OCI-LY3 (cell line): ENCODE measurements around the gene TSPAN15.

Experiments
- H2AFZ ChIP-seq: fragments of 200-600, 300-600 bp; shearing (Covaris generic); 2 replicates; pipeline ENCODE4 v1.6.0; 2014; ENCODE audit warnings: antibody characterized with exemption, low read depth, low read length
- H3K27ac ChIP-seq: fragments of 200-600, 300-600 bp; sonication (generic); 2 replicates; pipeline ENCODE4 v1.5.1; 2014; ENCODE audit warnings: mild to moderate bottlenecking, low read length, moderate library complexity, mixed read lengths
- H3K27me3 ChIP-seq: fragments of 200-600, 300-600 bp; sonication (generic); 2 replicates; pipeline ENCODE4 v1.6.1; 2014; ENCODE audit warnings: low read depth, low read length, mixed read lengths
- H3K36me3 ChIP-seq: fragments of 200-600, 300-600 bp; sonication (generic); replicated peaks from 2 replicates; pipeline ENCODE3; 2014; ENCODE audit warnings: low read depth, low read length, mixed read lengths
- H3K4me1 ChIP-seq: fragments of 300-600, 200-600 bp; sonication (generic); 2 replicates; pipeline ENCODE4 v1.6.1; 2014; ENCODE audit warnings: low read length, mixed read lengths
- H3K4me2 ChIP-seq: fragments of 200-600, 300-600 bp; sonication (generic); 2 replicates; pipeline ENCODE4 v1.6.1; 2014; ENCODE audit warnings: low read length, mixed read lengths
- H3K4me3 ChIP-seq: fragments of 300-600, 200-600 bp; sonication (generic); 2 replicates; pipeline ENCODE4 v1.5.1; 2014; ENCODE audit warnings: antibody characterized with exemption, mild to moderate bottlenecking, low read length, moderate library complexity
- H3K79me2 ChIP-seq: fragments of 300-600, 200-600 bp; shearing (Covaris generic); 2 replicates; pipeline ENCODE4 v1.6.1; 2014; ENCODE audit warnings: mild to moderate bottlenecking, low read length, mixed read lengths
- H3K9ac ChIP-seq: fragments of 300-600, 200-600 bp; shearing (Covaris generic); 2 replicates; pipeline ENCODE4 v1.6.0; 2014; ENCODE audit warnings: mild to moderate bottlenecking, low read length, moderate library complexity
- H3K9me3 ChIP-seq: fragments of 200-600, 300-600 bp; shearing (Covaris generic); 2 replicates; pipeline ENCODE4 v1.6.1; 2014; ENCODE audit warnings: low read length, mixed read lengths; ENCODE audit not compliant: insufficient read depth
- H4K20me1 ChIP-seq: fragments of 200-600, 300-600 bp; sonication (generic); 2 replicates; pipeline ENCODE4 v1.6.1; 2016; ENCODE audit warnings: low read length, mixed read lengths; ENCODE audit not compliant: insufficient read depth
- CTCF ChIP-seq: fragments of 200-600, 300-600 bp; sonication (generic); IDR thresholded peaks from 2 replicates; pipeline ENCODE4 v1.5.1; 2014; ENCODE audit warnings: antibody characterized with exemption, low read length, low read depth
- EZH2phosphoT487 ChIP-seq: fragments of 200-600 bp; shearing (Covaris generic); IDR thresholded peaks from 2 replicates; pipeline ENCODE4 v1.6.1; 2018; ENCODE audit warnings: antibody characterized with exemption, mixed run types, low read depth

TSPAN15 gene

DNA sequence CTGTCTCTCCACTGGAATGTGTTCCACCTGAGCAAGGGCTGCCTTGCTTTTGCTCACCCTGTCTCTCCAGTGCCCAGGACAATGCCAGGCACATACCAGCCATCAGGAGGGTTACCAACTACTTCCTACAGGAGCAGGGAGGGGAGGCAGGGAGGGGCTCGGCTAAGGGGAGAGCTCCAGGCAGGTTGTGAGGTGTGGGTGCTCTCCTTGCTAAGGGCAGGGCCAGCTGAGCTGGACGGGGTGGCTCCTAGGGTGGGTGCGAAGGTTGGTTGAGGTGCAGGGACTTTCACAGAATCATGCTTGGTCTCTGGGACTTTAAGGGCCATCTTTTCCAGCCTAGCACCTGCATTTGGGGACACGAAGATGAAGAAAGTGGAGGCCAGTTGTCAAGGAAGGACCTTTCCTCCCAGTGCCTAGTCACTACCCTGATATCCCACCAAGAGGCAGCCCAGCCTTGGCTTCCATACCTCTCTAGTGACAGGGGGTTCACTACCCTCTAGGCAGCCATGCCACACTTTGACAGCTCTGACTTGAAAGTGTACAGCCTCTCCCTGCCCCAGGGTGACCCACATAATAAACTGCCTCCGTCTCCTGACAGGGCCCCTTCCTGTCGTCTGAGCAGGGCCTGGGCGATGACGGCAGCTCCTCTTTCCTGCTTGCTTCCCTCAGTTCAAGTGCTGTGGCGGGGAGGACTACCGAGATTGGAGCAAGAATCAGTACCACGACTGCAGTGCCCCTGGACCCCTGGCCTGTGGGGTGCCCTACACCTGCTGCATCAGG lies 46.5 kb downstream of the TSPAN15 start:
- Histone ChIP-seq H3K27me3 (no peaks in the 10 kb centered on the region), H3K36me3 (no peaks in the 10 kb centered on the region), H3K4me3 (no peak overlapping the region), H3K9ac (no peak overlapping the region), H2AFZ (no peak overlapping the region), H3K9me3 (no peaks in the 10 kb centered on the region), H3K4me2 (no peak overlapping the region), H3K4me1 (no peaks in the 10 kb centered on the region), H3K79me2 (no peaks in the 10 kb centered on the region), H4K20me1 (no peaks in the 10 kb centered on the region), H3K27ac (no peak overlapping the region)
- TF ChIP-seq EZH2phosphoT487 (no peak), CTCF (no peak)

DNA sequence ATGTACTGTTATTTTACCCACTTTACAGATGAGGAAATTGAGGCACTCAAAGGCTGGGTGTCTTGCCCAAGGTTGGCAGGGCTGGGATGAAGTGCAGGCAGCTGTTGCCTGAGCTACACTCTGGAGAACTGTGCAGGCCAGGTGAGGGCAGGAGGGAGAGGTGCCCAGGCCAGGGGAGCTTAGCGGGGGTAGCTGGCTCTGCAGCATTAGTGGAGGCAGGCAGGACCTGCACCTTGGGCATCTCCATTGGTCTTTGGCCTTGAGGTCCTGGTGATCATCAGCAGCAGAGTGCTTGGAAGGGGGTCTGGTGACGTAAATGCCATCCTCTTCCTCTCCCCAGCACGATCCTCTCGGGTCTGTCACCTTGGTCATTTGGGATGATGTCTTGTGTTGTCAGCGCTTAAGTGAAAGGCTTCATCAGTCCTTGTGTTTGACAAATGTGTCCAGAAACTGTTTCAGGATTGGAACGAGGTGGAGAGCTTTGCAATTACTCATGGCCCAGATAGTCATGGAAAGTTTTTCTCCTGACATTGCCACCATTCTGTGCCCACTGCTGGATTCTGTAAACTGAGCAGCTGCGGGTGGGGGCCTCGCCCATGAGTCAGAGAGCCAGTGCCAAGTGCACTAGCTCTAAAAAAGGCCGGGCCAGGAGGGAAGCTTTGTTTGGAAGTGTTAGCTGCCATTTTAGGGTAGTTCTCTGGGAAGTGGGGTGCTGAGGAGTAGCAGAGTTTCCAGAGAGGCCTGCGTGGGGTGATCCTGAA lies 47.6 kb downstream of the TSPAN15 start:
- H3K9me3 ChIP-seq: no peaks in the 10 kb centered on the region
- no peak overlapping the region for H3K4me2 ChIP-seq
- no peaks in the 10 kb centered on the region for H3K36me3 ChIP-seq
- no peak overlapping the region for H3K4me3 ChIP-seq
- TF ChIP-seq CTCF: no peak
- TF ChIP-seq EZH2phosphoT487: no peak
- no peak overlapping the region for H2AFZ ChIP-seq
- H3K79me2 ChIP-seq: no peaks in the 10 kb centered on the region
- no peak overlapping the region for H3K27ac ChIP-seq
- no peaks in the 10 kb centered on the region for H4K20me1 ChIP-seq
- H3K4me1 ChIP-seq: no peaks in the 10 kb centered on the region
- no peak overlapping the region for H3K9ac ChIP-seq
- H3K27me3 ChIP-seq: no peaks in the 10 kb centered on the region

DNA sequence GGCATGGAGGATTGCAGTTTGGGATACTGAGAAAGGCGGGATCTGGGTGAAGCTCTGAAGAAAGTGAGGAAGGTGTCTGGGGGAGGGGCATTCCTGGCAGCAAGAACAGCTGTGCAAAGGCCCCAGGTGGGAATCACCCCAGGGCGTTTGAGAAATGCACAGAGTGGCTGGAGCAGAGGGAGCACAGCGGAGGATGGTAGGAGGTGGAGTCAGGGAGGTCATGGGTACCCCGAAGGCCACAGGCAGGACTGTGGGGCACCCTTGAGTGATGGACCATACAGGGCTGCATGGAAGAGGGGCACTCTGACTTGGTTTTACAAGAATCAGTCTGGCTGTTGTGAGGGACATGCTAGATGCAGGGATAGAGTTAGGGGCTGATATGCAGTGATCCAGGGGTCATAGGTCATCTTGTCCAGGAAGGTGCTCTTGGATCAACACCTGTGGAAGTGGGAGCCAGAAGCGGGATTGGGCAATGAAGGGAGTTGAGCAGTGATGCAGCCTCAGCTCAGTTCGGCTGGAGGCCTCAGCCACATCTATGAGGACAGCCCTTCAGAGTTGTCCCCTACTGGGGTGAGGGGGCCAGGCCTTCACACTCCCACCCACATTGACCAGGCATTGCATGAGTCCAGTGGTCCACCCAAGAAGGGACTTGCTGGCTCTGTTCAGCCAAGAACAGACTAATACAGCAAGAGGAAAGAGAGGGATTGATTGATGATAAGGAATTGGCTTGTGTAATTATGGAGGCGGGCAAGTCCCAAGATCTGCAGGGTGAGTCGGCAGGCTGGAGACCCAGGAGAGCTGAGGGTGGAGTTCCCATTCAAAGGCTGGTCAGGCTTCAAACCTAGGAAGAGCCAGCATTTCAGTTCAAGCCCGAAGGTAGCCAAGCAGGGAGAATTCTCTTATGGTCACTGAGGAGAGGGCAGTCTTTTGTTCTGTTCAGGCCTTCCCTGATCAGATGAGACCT lies 48.7 kb downstream of the TSPAN15 start:
- TF ChIP-seq CTCF (no peak), EZH2phosphoT487 (no peak)
- Histone ChIP-seq H3K36me3 (no peaks in the 10 kb centered on the region), H4K20me1 (no peaks in the 10 kb centered on the region), H3K79me2 (no peaks in the 10 kb centered on the region), H2AFZ (no peak overlapping the region), H3K4me3 (no peak overlapping the region), H3K4me2 (no peak overlapping the region), H3K27me3 (no peaks in the 10 kb centered on the region), H3K9me3 (no peaks in the 10 kb centered on the region), H3K4me1 (no peaks in the 10 kb centered on the region), H3K27ac (no peak overlapping the region), H3K9ac (no peak overlapping the region)
